ENCODE data around the gene ZNF768. TPM values are rescaled to one million over a fixed set of nuclear protein-coding genes. Genes with fewer than 3 reads are reported as not detected.

Gene ZNF768
- total and polyA plus RNA-seq, 9 donors: 25.9 to 35.0 (median 31.4) TPM

- Histone ChIP-seq H3K4me3 (ENCODE audit: low read length) (peak overlapping the region; percentile 84), H3K27me3 (ENCODE audit: control insufficient read depth, insufficient read depth, low read length) (no peaks in the 10 kb centered on the region), H3K27ac (ENCODE audit: low read length) (peak overlapping the region; percentile 97), H3K36me3 (ENCODE audit: control insufficient read depth, insufficient read depth, low read length) (peaks cover 30% of the 10 kb centered on the region), H3K4me1 (ENCODE audit: control insufficient read depth, insufficient read depth, low read length) (peaks cover 19% of the 10 kb centered on the region), H3K9me3 (replicated peaks; ENCODE audit: control insufficient read depth, low read depth, low read length) (no peaks in the 10 kb centered on the region)
- 2% methylated on average over 17 of the region's 17 CpGs for WGBS (ENCODE audit: insufficient coverage)
- peak; percentile 51 for DNase-seq
Measured at GRCh38 chr16:30557707-30557956, 31.3 kb upstream of the ZNF768 start.

GRCh38 chr16:30556125-30556473, 29.7 kb upstream of the ZNF768 start:
- H3K4me3 ChIP-seq (ENCODE audit: low read length): no peak overlapping the region
- peaks cover 16% of the 10 kb centered on the region for H3K4me1 ChIP-seq (ENCODE audit: control insufficient read depth, insufficient read depth, low read length)
- no peak for DNase-seq
- no peak overlapping the region for H3K27ac ChIP-seq (ENCODE audit: low read length)
- no peaks in the 10 kb centered on the region for H3K9me3 ChIP-seq (replicated peaks; ENCODE audit: control insufficient read depth, low read depth, low read length)
- no peaks in the 10 kb centered on the region for H3K27me3 ChIP-seq (ENCODE audit: control insufficient read depth, insufficient read depth, low read length)
- H3K36me3 ChIP-seq (ENCODE audit: control insufficient read depth, insufficient read depth, low read length): peaks cover 30% of the 10 kb centered on the region
- 56% methylated on average over 10 of the region's 10 CpGs for WGBS (ENCODE audit: insufficient coverage)

GRCh38 chr16:30555315-30556124, 29.2 kb upstream of the ZNF768 start:
- H3K27me3 ChIP-seq (ENCODE audit: control insufficient read depth, insufficient read depth, low read length): no peaks in the 10 kb centered on the region
- H3K9me3 ChIP-seq (replicated peaks; ENCODE audit: control insufficient read depth, low read depth, low read length): no peaks in the 10 kb centered on the region
- DNase-seq: no peak
- H3K4me1 ChIP-seq (ENCODE audit: control insufficient read depth, insufficient read depth, low read length): peaks cover 16% of the 10 kb centered on the region
- H3K27ac ChIP-seq (ENCODE audit: low read length): no peak overlapping the region
- H3K4me3 ChIP-seq (ENCODE audit: low read length): no peak overlapping the region
- 94% methylated on average over 68 of the region's 69 CpGs for WGBS (ENCODE audit: insufficient coverage)
- peaks cover 30% of the 10 kb centered on the region for H3K36me3 ChIP-seq (ENCODE audit: control insufficient read depth, insufficient read depth, low read length)

- Histone ChIP-seq H3K4me3 (ENCODE audit: low read length) (no peak overlapping the region), H3K27ac (ENCODE audit: low read length) (no peak overlapping the region), H3K36me3 (ENCODE audit: control insufficient read depth, insufficient read depth, low read length) (peaks cover 30% of the 10 kb centered on the region), H3K9me3 (replicated peaks; ENCODE audit: control insufficient read depth, low read depth, low read length) (no peaks in the 10 kb centered on the region), H3K4me1 (ENCODE audit: control insufficient read depth, insufficient read depth, low read length) (peaks cover 16% of the 10 kb centered on the region), H3K27me3 (ENCODE audit: control insufficient read depth, insufficient read depth, low read length) (no peaks in the 10 kb centered on the region)
- no peak for DNase-seq
- 93% methylated on average over 16 of the region's 18 CpGs for WGBS (ENCODE audit: insufficient coverage)
Measured at GRCh38 chr16:30554557-30555314, 28.4 kb upstream of the ZNF768 start.

GRCh38 chr16:30553393-30553899, 27.1 kb upstream of the ZNF768 start:
- no peaks in the 10 kb centered on the region for H3K27me3 ChIP-seq (ENCODE audit: control insufficient read depth, insufficient read depth, low read length)
- H3K4me1 ChIP-seq (ENCODE audit: control insufficient read depth, insufficient read depth, low read length): peaks cover 12% of the 10 kb centered on the region
- H3K9me3 ChIP-seq (replicated peaks; ENCODE audit: control insufficient read depth, low read depth, low read length): no peaks in the 10 kb centered on the region
- no peak overlapping the region for H3K27ac ChIP-seq (ENCODE audit: low read length)
- no peak overlapping the region for H3K4me3 ChIP-seq (ENCODE audit: low read length)
- no CpG with 5 or more reads among the region's 2 CpGs for WGBS (ENCODE audit: insufficient coverage)
- H3K36me3 ChIP-seq (ENCODE audit: control insufficient read depth, insufficient read depth, low read length): peaks cover 30% of the 10 kb centered on the region
- no peak for DNase-seq

GRCh38 chr16:30552956-30553355, 26.6 kb upstream of the ZNF768 start:
- DNase-seq: no peak
- H3K4me3 ChIP-seq (ENCODE audit: low read length): no peak overlapping the region
- peaks cover 12% of the 10 kb centered on the region for H3K4me1 ChIP-seq (ENCODE audit: control insufficient read depth, insufficient read depth, low read length)
- H3K9me3 ChIP-seq (replicated peaks; ENCODE audit: control insufficient read depth, low read depth, low read length): no peaks in the 10 kb centered on the region
- H3K27ac ChIP-seq (ENCODE audit: low read length): no peak overlapping the region
- WGBS (ENCODE audit: insufficient coverage): 69% methylated on average over 3 of the region's 4 CpGs
- peaks cover 30% of the 10 kb centered on the region for H3K36me3 ChIP-seq (ENCODE audit: control insufficient read depth, insufficient read depth, low read length)
- H3K27me3 ChIP-seq (ENCODE audit: control insufficient read depth, insufficient read depth, low read length): no peaks in the 10 kb centered on the region

- H3K27me3 ChIP-seq (ENCODE audit: control insufficient read depth, insufficient read depth, low read length): no peaks in the 10 kb centered on the region
- 25% methylated on average over 1 of the region's 3 CpGs for WGBS (ENCODE audit: insufficient coverage)
- H3K9me3 ChIP-seq (replicated peaks; ENCODE audit: control insufficient read depth, low read depth, low read length): no peaks in the 10 kb centered on the region
- H3K4me1 ChIP-seq (ENCODE audit: control insufficient read depth, insufficient read depth, low read length): peaks cover 4% of the 10 kb centered on the region
- no peak overlapping the region for H3K4me3 ChIP-seq (ENCODE audit: low read length)
- H3K36me3 ChIP-seq (ENCODE audit: control insufficient read depth, insufficient read depth, low read length): peaks cover 30% of the 10 kb centered on the region
- no peak overlapping the region for H3K27ac ChIP-seq (ENCODE audit: low read length)
- DNase-seq: no peak
Measured at GRCh38 chr16:30551781-30552180, 25.4 kb upstream of the ZNF768 start.

- Histone ChIP-seq H3K4me3 (ENCODE audit: low read length) (no peak overlapping the region), H3K9me3 (replicated peaks; ENCODE audit: control insufficient read depth, low read depth, low read length) (no peaks in the 10 kb centered on the region), H3K27ac (ENCODE audit: low read length) (no peak overlapping the region), H3K36me3 (ENCODE audit: control insufficient read depth, insufficient read depth, low read length) (peaks cover 3% of the 10 kb centered on the region), H3K4me1 (ENCODE audit: control insufficient read depth, insufficient read depth, low read length) (no peaks in the 10 kb centered on the region), H3K27me3 (ENCODE audit: control insufficient read depth, insufficient read depth, low read length) (peaks cover 3% of the 10 kb centered on the region)
- no peak for DNase-seq
- WGBS (ENCODE audit: insufficient coverage): 73% methylated on average over 5 of the region's 8 CpGs
Measured at GRCh38 chr16:30548416-30549253, 22.3 kb upstream of the ZNF768 start.

- peaks cover 4% of the 10 kb centered on the region for H3K27me3 ChIP-seq (ENCODE audit: control insufficient read depth, insufficient read depth, low read length)
- no peak overlapping the region for H3K27ac ChIP-seq (ENCODE audit: low read length)
- WGBS (ENCODE audit: insufficient coverage): 70% methylated on average over 8 of the region's 8 CpGs
Measured at GRCh38 chr16:30546115-30546514, 19.7 kb upstream of the ZNF768 start.

GRCh38 chr16:30543067-30543466, 16.7 kb upstream of the ZNF768 start:
- no peaks in the 10 kb centered on the region for H3K36me3 ChIP-seq (ENCODE audit: control insufficient read depth, insufficient read depth, low read length)
- peaks cover 7% of the 10 kb centered on the region for H3K4me1 ChIP-seq (ENCODE audit: control insufficient read depth, insufficient read depth, low read length)
- peaks cover 4% of the 10 kb centered on the region for H3K27me3 ChIP-seq (ENCODE audit: control insufficient read depth, insufficient read depth, low read length)
- 68% methylated on average over 4 of the region's 5 CpGs for WGBS (ENCODE audit: insufficient coverage)
- no peak overlapping the region for H3K4me3 ChIP-seq (ENCODE audit: low read length)
- DNase-seq: no peak
- H3K9me3 ChIP-seq (replicated peaks; ENCODE audit: control insufficient read depth, low read depth, low read length): no peaks in the 10 kb centered on the region
- H3K27ac ChIP-seq (ENCODE audit: low read length): no peak overlapping the region

More at GRCh38 chr16:30546115-30546514, 19.7 kb upstream of the ZNF768 start:
- no peak for DNase-seq
- no peaks in the 10 kb centered on the region for H3K9me3 ChIP-seq (replicated peaks; ENCODE audit: control insufficient read depth, low read depth, low read length)
- H3K4me1 ChIP-seq (ENCODE audit: control insufficient read depth, insufficient read depth, low read length): peaks cover 6% of the 10 kb centered on the region
- no peak overlapping the region for H3K4me3 ChIP-seq (ENCODE audit: low read length)
- H3K36me3 ChIP-seq (ENCODE audit: control insufficient read depth, insufficient read depth, low read length): no peaks in the 10 kb centered on the region
